Measurements from ENCODE around the gene RAB11FIP4. TPM values are rescaled to one million over a fixed set of nuclear protein-coding genes. Genes with fewer than 3 reads are reported as not detected.
A peak's percentile ranks its signal among the peaks of the same experiment; 100 is the strongest.

Gene RAB11FIP4
- total and polyA plus RNA-seq, 10 of the 15 experiments (the other 5 are each of a cell fraction or from before 2014, with no cell fraction given), result 1.4 to 27.0 (median 17.6) TPM

DNA sequence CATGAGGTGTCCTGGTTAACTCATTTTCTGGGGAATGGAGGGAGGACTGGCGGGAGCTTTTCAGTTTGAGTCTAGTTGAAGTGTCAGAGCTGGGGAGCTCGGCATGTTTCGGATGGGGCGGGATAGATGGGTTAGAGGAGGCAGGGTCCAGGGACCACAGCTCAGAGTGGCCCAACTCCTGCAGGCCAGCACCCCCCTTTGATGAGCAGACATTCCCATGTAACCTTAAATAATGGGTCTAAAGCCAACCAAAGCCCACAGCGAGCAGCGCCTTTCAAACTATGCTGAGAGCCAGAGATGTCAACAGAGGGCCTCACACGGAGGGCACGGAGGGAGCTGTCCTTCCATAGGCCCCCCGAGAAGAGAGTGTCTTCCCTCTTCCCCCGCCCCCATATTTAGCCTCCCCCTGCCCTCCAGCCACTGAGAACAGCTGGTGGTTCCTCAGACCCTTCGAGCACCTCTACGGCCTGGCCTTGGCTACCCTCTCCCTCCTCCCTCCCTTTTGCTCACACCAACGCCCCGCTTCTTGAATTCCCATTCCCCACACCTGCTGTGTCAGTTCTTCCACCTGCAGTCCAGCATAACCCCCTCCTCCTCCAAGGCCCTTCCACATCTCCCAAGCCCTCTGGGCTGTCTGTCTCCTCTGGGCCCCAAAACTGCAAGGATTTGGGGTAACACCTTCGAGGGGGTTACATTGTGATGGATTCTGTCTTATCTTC is 21.8 kb downstream of the RAB11FIP4 start (continued):
- TF ChIP-seq IRF4 (IDR thresholded peaks at IDR 0.05; ENCODE audit: low read depth, low read length) (no peak), NFIC (IDR thresholded peaks at IDR 0.05; ENCODE audit: low read depth, low read length) (no peak), PML (IDR thresholded peaks at IDR 0.05; ENCODE audit: low read length) (no peak), HCFC1 (IDR thresholded peaks at IDR 0.05; ENCODE audit: low read length) (no peak), MYB (IDR thresholded peaks at IDR 0.05; ENCODE audit: borderline replicate concordance, low read depth, low read length) (no peak), PAX5 (IDR thresholded peaks at IDR 0.05; ENCODE audit: borderline replicate concordance, low read depth, low read length) (no peak)
- TF ChIP-seq, protein P1, sequence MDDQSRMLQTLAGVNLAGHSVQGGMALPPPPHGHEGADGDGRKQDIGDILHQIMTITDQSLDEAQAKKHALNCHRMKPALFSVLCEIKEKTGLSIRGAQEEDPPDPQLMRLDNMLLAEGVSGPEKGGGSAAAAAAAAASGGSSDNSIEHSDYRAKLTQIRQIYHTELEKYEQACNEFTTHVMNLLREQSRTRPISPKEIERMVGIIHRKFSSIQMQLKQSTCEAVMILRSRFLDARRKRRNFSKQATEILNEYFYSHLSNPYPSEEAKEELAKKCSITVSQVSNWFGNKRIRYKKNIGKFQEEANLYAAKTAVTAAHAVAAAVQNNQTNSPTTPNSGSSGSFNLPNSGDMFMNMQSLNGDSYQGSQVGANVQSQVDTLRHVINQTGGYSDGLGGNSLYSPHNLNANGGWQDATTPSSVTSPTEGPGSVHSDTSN (IDR thresholded peaks at IDR 0.05; ENCODE audit: insufficient replicate concordance, low read depth, low read length), result no peak

DNA sequence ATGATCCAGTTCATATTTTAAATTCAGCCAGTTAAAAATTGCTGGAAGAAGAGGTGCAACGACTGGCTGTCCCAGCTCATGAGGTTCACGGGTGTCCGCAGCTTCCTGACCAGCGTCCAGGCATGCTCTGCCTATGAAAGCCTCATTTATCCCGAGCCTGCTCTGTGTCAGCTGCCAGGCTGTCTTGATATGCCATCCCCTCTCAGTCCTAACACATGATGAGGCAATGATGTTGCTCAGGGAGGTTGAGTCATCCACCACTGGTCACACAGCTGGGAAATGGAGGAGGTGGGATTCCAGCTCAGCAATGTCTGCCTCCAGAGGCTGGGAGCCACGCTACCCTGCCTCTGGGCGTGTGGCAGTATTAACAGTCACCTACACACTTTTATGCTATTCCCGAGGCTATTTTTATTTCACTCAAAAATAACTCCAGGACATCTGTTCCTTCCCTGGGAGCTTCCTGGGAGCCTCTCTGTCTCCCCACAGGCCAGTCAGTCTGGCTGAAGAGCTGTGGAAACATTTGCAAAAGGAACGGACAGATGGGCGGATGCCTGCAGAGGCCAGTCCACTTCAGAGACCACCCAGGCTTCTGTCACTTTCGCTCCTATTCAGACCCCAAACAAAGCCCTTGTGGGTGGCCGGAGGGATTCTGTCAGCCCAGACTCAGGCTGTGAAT is 22.5 kb downstream of the RAB11FIP4 start:
- Histone ChIP-seq H3K9ac (ENCODE audit: control insufficient read depth, insufficient read depth, low read length) (no peak overlapping the region), H4K20me1 (ENCODE audit: control insufficient read depth, insufficient read depth) (no peaks in the 10 kb centered on the region), H3K4me2 (ENCODE audit: control insufficient read depth, insufficient read depth) (no peak overlapping the region), H3K36me3 (ENCODE audit: control insufficient read depth in 2 of 2, insufficient read depth in 2 of 2, low read length in 1 of 2) (no peaks in the 10 kb centered on the region), H3K4me1 (ENCODE audit: control insufficient read depth, insufficient read depth, low read length) (no peaks in the 10 kb centered on the region), H3K79me2 (ENCODE audit: control insufficient read depth, insufficient read depth, low read length) (no peaks in the 10 kb centered on the region), H3K4me3 (no peak overlapping the region), H3K27ac (ENCODE audit: control insufficient read depth, insufficient read depth) (no peak overlapping the region), H3K27me3 (replicated peaks in 1 of 2; ENCODE audit: control insufficient read depth in 2 of 2, insufficient read depth in 2 of 2, low read length in 1 of 2) (no peaks in the 10 kb centered on the region), H3K9me3 (replicated peaks; ENCODE audit: control insufficient read depth, insufficient read depth, low read length) (no peaks in the 10 kb centered on the region), H2AFZ (ENCODE audit: control insufficient read depth, low read depth, low read length) (no peak overlapping the region)
- DNase-seq (ENCODE audit: low read depth, low spot score) (no peak), ATAC-seq (no peak), FAIRE-seq (no peak)
- no TSS peak for BruUV-seq (replicated peaks)
- ChIA-PET CTCF (interaction anchor here (0.8 kb wide), 1 partner anchor 21 kb away, joined by 3 read pairs; no protein-coding TSS in a partner anchor), RAD21 (ENCODE audit: unreplicated experiment) (no interaction called here), SMC1A (ENCODE audit: uncharacterized antibody, unreplicated experiment) (no interaction called here), POLR2A (no interaction called here)
- intact Hi-C loops (cut with micrococcal nuclease; ENCODE audit: unreplicated experiment) (no loop called here), in situ Hi-C loops (cut with MboI) (no loop called here)
- TF ChIP-seq SREBF2 (IDR thresholded peaks at IDR 0.05; ENCODE audit: low read length), result no peak
- TF ChIP-seq, protein P2, sequence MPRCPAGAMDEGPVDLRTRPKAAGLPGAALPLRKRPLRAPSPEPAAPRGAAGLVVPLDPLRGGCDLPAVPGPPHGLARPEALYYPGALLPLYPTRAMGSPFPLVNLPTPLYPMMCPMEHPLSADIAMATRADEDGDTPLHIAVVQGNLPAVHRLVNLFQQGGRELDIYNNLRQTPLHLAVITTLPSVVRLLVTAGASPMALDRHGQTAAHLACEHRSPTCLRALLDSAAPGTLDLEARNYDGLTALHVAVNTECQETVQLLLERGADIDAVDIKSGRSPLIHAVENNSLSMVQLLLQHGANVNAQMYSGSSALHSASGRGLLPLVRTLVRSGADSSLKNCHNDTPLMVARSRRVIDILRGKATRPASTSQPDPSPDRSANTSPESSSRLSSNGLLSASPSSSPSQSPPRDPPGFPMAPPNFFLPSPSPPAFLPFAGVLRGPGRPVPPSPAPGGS (IDR thresholded peaks at IDR 0.05; ENCODE audit: borderline replicate concordance, insufficient read depth, low read depth, low read length, poor library complexity, severe bottlenecking), result peak; percentile 78
- 34% methylated on average over 12 of the region's 12 CpGs for WGBS (ENCODE audit: insufficient coverage, insufficient replicate concordance, low lambda C conversion rate, missing lambda C conversion rate)
